ENCODE data around the gene TXK.

The TXK gene

DNA sequence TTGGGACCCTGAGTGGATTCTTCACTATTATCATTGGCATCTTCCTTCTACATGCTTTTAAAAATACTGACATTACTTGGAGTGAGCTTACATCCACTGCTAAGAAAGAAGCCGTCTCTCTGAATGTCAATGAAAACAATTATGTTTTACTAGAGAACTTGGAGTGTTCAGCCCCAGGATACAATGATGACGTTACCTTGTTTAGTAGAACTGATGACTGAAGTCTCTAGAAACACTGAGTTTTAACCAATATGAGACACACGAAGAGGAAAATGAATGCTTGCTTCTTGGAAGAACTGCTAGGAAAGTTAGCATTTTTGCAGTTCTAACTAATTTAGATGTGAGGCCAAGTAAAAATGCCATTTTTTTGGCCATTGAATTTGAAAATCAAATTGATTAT lies 98.1 kb downstream of the TXK start:
- TF ChIP-seq, protein P1, sequence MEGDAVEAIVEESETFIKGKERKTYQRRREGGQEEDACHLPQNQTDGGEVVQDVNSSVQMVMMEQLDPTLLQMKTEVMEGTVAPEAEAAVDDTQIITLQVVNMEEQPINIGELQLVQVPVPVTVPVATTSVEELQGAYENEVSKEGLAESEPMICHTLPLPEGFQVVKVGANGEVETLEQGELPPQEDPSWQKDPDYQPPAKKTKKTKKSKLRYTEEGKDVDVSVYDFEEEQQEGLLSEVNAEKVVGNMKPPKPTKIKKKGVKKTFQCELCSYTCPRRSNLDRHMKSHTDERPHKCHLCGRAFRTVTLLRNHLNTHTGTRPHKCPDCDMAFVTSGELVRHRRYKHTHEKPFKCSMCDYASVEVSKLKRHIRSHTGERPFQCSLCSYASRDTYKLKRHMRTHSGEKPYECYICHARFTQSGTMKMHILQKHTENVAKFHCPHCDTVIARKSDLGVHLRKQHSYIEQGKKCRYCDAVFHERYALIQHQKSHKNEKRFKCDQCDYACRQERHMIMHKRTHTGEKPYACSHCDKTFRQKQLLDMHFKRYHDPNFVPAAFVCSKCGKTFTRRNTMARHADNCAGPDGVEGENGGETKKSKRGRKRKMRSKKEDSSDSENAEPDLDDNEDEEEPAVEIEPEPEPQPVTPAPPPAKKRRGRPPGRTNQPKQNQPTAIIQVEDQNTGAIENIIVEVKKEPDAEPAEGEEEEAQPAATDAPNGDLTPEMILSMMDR (IDR thresholded peaks at IDR 0.05; ENCODE audit: extremely low read depth, missing control alignments) = no peak
- DNase-seq (ENCODE audit: low spot score) = no peak

DNA sequence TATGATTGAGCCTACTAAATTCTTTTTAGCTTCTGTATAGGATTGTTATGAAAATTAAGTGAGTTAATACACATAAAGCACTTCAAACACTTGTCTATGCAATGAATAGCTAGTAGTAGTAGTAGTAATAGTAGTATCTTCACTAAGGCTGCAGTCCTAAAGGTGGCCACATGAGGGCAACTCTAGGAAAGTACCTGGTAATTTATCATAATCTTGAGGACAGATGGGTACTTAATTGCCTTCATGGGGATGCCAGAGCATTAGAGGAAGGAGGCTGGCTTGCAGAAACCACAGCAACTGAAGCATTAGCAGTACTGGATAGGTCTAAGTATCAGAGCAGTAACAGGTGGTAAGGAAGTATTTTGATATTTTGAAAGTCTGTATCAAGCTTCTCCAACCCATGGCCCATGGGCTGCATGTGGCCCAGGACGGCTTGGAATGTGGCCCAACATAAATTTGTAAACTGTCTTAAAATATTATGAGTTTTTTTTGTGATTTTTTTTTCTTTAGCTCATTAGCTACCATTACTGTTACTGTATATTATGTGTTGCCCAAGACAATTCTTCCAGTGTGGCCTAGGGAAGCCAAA lies 100.1 kb downstream of the TXK start:
- TF ChIP-seq, protein P1 (IDR thresholded peaks at IDR 0.05; ENCODE audit: extremely low read depth, missing control alignments) = peak; percentile 37
- DNase-seq (ENCODE audit: low spot score) = no peak

DNA sequence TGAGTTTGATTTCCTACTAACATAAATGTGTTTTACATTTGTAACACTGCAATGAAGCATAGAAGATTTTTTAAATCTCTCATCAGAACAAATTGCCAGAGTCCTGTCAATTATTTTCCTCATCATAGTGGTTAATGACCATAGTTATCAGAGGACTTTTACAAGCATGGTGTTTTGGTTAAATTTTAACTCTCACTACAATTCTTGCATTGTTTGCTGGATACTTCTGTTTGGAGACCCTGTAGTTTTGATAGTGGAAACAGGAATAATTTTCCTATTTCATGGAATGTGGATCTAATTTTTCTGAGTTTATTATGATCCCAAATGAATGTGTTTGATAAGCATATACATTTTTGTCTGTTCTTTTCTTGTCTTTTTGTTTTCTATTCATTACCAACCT lies 100.6 kb downstream of the TXK start:
- TF ChIP-seq, protein P1 (IDR thresholded peaks at IDR 0.05; ENCODE audit: extremely low read depth, missing control alignments) = no peak
- no peak for DNase-seq (ENCODE audit: low spot score)

DNA sequence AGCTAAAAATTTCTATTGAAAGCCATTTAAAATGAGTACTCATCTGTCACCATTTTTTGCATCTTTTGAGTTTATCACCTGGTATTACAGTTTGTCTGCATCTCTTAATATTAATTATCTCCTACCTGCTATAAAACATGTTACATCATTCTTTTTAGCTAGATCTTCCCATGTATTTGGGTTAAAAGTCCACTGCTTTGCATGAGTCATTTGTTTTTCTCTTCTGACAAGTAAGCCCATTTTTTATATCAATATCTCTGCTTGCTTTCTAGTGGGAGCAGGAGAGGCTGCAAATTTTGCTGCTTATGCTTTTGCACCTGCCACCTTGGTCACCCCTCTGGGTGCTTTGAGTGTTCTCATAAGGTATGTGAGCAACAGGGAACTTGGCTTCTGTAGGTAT lies 101.3 kb downstream of the TXK start:
- TF ChIP-seq, protein P1 (IDR thresholded peaks at IDR 0.05; ENCODE audit: extremely low read depth, missing control alignments) = no peak
- no peak for DNase-seq (ENCODE audit: low spot score)

DNA sequence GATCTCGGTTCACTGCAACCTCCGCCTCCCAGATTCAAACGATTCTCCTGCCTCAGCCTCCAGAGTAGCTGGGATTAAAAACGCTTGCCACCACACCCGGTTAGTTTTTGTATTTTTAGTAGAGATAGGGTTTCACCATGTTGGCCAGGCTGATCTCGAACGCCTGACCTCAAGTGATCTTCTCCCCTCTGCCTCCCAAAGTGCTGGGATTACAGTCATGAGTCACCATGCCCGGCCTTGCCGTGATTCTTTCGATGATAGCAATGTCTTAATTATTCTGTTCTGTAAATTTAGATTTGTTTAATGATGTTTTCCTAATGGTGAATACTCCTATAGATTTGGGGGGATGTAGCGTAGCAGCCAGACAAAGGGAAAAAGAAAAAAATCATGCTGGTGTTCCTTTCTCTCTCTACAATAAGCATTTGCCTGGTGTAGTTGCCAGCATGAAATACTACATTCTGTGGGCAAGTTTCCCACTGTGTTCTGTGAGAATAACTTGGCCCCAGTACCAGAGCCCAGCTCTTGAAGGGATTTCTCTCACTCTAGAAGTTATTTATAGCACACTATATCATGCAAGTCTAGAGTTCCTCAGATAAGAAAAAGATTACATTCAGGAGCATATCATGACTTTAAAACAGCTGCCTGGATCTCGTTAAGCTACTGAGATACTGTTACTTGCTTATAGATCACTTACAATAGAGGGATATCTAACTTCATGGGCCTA lies 102.1 kb downstream of the TXK start:
- TF ChIP-seq, protein P1 (IDR thresholded peaks at IDR 0.05; ENCODE audit: extremely low read depth, missing control alignments) = no peak

DNA sequence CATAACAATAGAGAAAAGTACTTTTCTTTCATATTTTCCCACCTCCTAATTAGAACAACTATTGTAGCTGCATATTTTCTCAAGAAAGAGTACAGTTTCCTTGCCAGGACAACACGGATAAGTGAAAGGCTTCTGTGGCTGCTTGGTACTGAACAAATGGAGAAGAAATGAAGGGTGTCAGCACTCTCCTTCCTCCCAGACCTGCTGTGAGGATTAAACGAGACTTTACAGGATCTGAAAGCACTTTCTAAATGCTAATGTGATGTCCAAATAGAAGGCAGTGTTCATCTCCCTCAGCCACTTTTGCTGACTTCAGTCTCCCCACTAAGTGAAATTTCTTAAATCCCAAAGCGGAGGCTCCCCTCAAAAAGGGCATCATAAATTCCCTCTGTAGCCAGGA lies 103.6 kb downstream of the TXK start:
- TF ChIP-seq, protein P1 (IDR thresholded peaks at IDR 0.05; ENCODE audit: extremely low read depth, missing control alignments) = no peak
- DNase-seq (ENCODE audit: low spot score) = no peak

More for the DNA sequence above, 102.1 kb downstream of the TXK start:
- no peak for DNase-seq (ENCODE audit: low spot score)

DNA sequence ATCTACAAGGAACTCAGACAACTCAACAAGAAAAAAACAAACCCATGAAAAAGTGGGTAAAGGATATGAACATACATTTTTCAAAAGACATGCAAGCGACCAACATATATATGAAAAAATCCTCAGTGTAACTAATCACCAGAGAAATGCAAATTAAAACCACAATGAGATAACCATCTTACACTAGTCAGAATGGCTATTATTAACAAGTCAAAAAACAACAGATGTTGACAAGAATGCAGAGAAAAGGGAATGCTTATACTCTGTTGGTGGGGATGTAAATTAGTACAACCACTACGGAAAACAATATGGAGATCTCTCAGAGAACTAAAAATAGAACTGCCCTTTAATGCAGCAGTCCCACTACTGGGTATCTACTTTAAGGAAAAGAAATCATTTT lies 105.4 kb downstream of the TXK start:
- TF ChIP-seq, protein P1 (IDR thresholded peaks at IDR 0.05; ENCODE audit: extremely low read depth, missing control alignments) = no peak

More for the DNA sequence above, 105.4 kb downstream of the TXK start:
- DNase-seq (ENCODE audit: low spot score) = no peak
